HEK293 (cell line): ENCODE measurements around the gene LRP1B.

Experiments used
- CTCF ChIA-PET: fragments of 350-600 bp; formaldehyde crosslinking; extraction: SDS; loops from one replicate; lab custom pipeline; 2021; ENCODE audit warnings: antibody characterized with exemption; lab: Yijun Ruan, JAX
- POLR2A ChIA-PET: fragments of 300-600 bp; formaldehyde crosslinking; extraction: SDS; loops from one replicate; lab custom pipeline; 2020; ENCODE audit warnings: antibody characterized with exemption, inconsistent platforms; lab: Yijun Ruan, JAX
- H3K27ac ChIP-seq: fragments of 200-500 bp; sonication (Bioruptor generic); 2 replicates; pipeline ENCODE4 v1.5.1; 2014; ENCODE audit warnings: low read depth, low read length, control low read depth, inconsistent platforms; ENCODE audit errors: extremely low read depth
- H3K36me3 ChIP-seq, 2 experiments: fragments of 200-500 bp in 1 of 2; sonication (Bioruptor generic) in 1 of 2; 1 replicate in 1 of 2; 2 replicates in 1 of 2; pipeline ENCODE4 v1.5.1; 2014 to 2017; ENCODE audit warnings: inconsistent platforms in 2 of 2, low read length in 2 of 2; ENCODE audit not compliant: control insufficient read depth in 2 of 2, insufficient read depth in 1 of 2
- H3K4me1 ChIP-seq: fragments of 200-500 bp; sonication (Bioruptor generic); 2 replicates; pipeline ENCODE4 v1.5.1; 2014; ENCODE audit warnings: mild to moderate bottlenecking, low read length, inconsistent platforms; ENCODE audit not compliant: control insufficient read depth, insufficient read depth
- H3K4me3 ChIP-seq: 2 replicates; pipeline ENCODE4 v1.5.1; 2011; ENCODE audit warnings: low read depth, mild to moderate bottlenecking, control low read depth, low read length, moderate library complexity
- H3K9me3 ChIP-seq: fragments of 200-500 bp; sonication (Bioruptor generic); 2 replicates; pipeline ENCODE4 v1.5.1; 2014; ENCODE audit warnings: low read depth, low read length, inconsistent platforms; ENCODE audit not compliant: control insufficient read depth, insufficient read depth
- GLI2 ChIP-seq: fragments of 450-650 bp; formaldehyde crosslinking; IDR thresholded peaks from 2 replicates; pipeline ENCODE4; 2017; ENCODE audit warnings: missing biosample characterization, missing genetic modification characterization, low read depth, borderline replicate concordance
- GLI4 ChIP-seq: fragments of 450-650 bp; formaldehyde crosslinking; IDR thresholded peaks from 2 replicates; pipeline ENCODE4 v1.5.1; 2016; ENCODE audit warnings: missing biosample characterization, missing genetic modification characterization
- IKZF3 ChIP-seq: fragments of 450-650 bp; IDR thresholded peaks from 2 replicates; pipeline ENCODE4 v1.5.0; 2018; ENCODE audit warnings: missing biosample characterization, mild to moderate bottlenecking, missing genetic modification characterization, moderate library complexity
- OVOL3 ChIP-seq: fragments of 450-650 bp; formaldehyde crosslinking; IDR thresholded peaks from 2 replicates; pipeline ENCODE4 v1.5.1; 2016; ENCODE audit warnings: missing biosample characterization, missing genetic modification characterization
- PRDM1 ChIP-seq: fragments of 450-650 bp; formaldehyde crosslinking; IDR thresholded peaks from 2 replicates; pipeline ENCODE4; 2016; ENCODE audit warnings: missing biosample characterization, missing genetic modification characterization
- PRDM10 ChIP-seq: fragments of 450-650 bp; formaldehyde crosslinking; IDR thresholded peaks from 2 replicates; pipeline ENCODE4 v1.5.1; 2016; ENCODE audit warnings: missing biosample characterization, missing genetic modification characterization
- REST ChIP-seq: fragments of 450-650 bp; formaldehyde crosslinking; IDR thresholded peaks from 2 replicates; pipeline ENCODE4 v1.5.1; 2016; ENCODE audit warnings: missing biosample characterization, missing genetic modification characterization
- ZBTB11 ChIP-seq: fragments of 450-650 bp; formaldehyde crosslinking; conservative IDR thresholded peaks from 2 replicates; pipeline ENCODE4 v1.5.1; 2016; ENCODE audit warnings: low read depth, missing biosample characterization, missing genetic modification characterization
- ZBTB20 ChIP-seq: fragments of 450-650 bp; formaldehyde crosslinking; IDR thresholded peaks from 2 replicates; pipeline ENCODE4 v1.5.1; 2016; ENCODE audit warnings: missing biosample characterization, missing genetic modification characterization
- ZNF266 ChIP-seq: fragments of 450-650 bp; formaldehyde crosslinking; IDR thresholded peaks from 2 replicates; pipeline ENCODE4 v1.5.1; 2016; ENCODE audit warnings: missing biosample characterization, missing genetic modification characterization, low read depth
- ZNF335 ChIP-seq: fragments of 450-650 bp; formaldehyde crosslinking; conservative IDR thresholded peaks from 2 replicates; pipeline ENCODE4 v1.5.1; 2016; ENCODE audit warnings: missing biosample characterization, missing genetic modification characterization
- ZNF423 ChIP-seq: fragments of 450-650 bp; formaldehyde crosslinking; IDR thresholded peaks from 2 replicates; pipeline ENCODE4 v1.5.1; 2016; ENCODE audit warnings: missing biosample characterization, missing genetic modification characterization
- ZNF558 ChIP-seq: fragments of 450-650 bp; formaldehyde crosslinking; IDR thresholded peaks from 2 replicates; pipeline ENCODE4 v1.5.1; 2016; ENCODE audit warnings: missing biosample characterization, missing genetic modification characterization
- ZNF658 ChIP-seq: fragments of 450-650 bp; formaldehyde crosslinking; IDR thresholded peaks from 2 replicates; pipeline ENCODE4; 2016; ENCODE audit warnings: missing biosample characterization, missing genetic modification characterization
- ZNF692 ChIP-seq: fragments of 450-650 bp; formaldehyde crosslinking; IDR thresholded peaks from 2 replicates; pipeline ENCODE4 v1.5.1; 2016; ENCODE audit warnings: missing biosample characterization, missing genetic modification characterization
- ZNF747 ChIP-seq: fragments of 450-650 bp; formaldehyde crosslinking; IDR thresholded peaks from 2 replicates; pipeline ENCODE4 v1.5.1; 2016; ENCODE audit warnings: missing biosample characterization, missing genetic modification characterization
- ZNF768 ChIP-seq: fragments of 450-650 bp; formaldehyde crosslinking; IDR thresholded peaks from 2 replicates; pipeline ENCODE4 v1.5.1; 2018; ENCODE audit warnings: missing biosample characterization, mild to moderate bottlenecking, missing genetic modification characterization
- ZNF777 ChIP-seq: fragments of 450-650 bp; formaldehyde crosslinking; IDR thresholded peaks from 2 replicates; pipeline ENCODE4 v1.5.1; 2017; ENCODE audit warnings: missing biosample characterization, missing genetic modification characterization, borderline replicate concordance
- ZSCAN23 ChIP-seq: fragments of 450-650 bp; formaldehyde crosslinking; IDR thresholded peaks from 2 replicates; pipeline ENCODE4 v1.5.1; 2016; ENCODE audit warnings: missing biosample characterization, missing genetic modification characterization
- ZSCAN4 ChIP-seq: fragments of 450-650 bp; formaldehyde crosslinking; IDR thresholded peaks from 2 replicates; pipeline ENCODE4 v1.5.1; 2017; ENCODE audit warnings: missing biosample characterization, missing genetic modification characterization

The LRP1B gene

GRCh38 chr2:140851258-140851981, 1279.4 kb downstream of the LRP1B start:
- Histone ChIP-seq H3K4me3 (no peak overlapping the region), H3K9me3 (no peaks in the 10 kb centered on the region), H3K4me1 (no peaks in the 10 kb centered on the region), H3K36me3 (no peaks in the 10 kb centered on the region), H3K27ac (no peak overlapping the region)
- ChIA-PET CTCF (no interaction called here), POLR2A (no interaction called here)
- TF ChIP-seq ZSCAN23 = no peak
- no peak for TF ChIP-seq PRDM1 (tag by site-specific recombination)
- TF ChIP-seq ZNF747 = no peak
- no peak for TF ChIP-seq ZNF777 (tag by site-specific recombination)
- no peak for TF ChIP-seq GLI4
- TF ChIP-seq ZNF692 = no peak
- no peak for TF ChIP-seq ZNF558 (tag by site-specific recombination)
- no peak for TF ChIP-seq REST (tag by site-specific recombination)
- TF ChIP-seq ZBTB11 = no peak
- no peak for TF ChIP-seq ZBTB20 (tag by site-specific recombination)
- no peak for TF ChIP-seq IKZF3 (tag by site-specific recombination)
- no peak for TF ChIP-seq ZNF266 (tag by site-specific recombination)
- TF ChIP-seq ZNF658 (tag by site-specific recombination) = no peak
- no peak for TF ChIP-seq GLI2 (tag by site-specific recombination)

GRCh38 chr2:140843186-140843585, 1287.6 kb downstream of the LRP1B start:
- Histone ChIP-seq H3K4me3 (no peak overlapping the region), H3K4me1 (no peaks in the 10 kb centered on the region), H3K36me3 (no peaks in the 10 kb centered on the region), H3K27ac (no peak overlapping the region), H3K9me3 (no peaks in the 10 kb centered on the region)
- TF ChIP-seq ZNF768 (tag by site-specific recombination) (no peak), OVOL3 (tag by site-specific recombination) (no peak), ZNF423 (tag by site-specific recombination) (no peak), ZNF335 (no peak), ZSCAN4 (no peak), PRDM10 (no peak)
- ChIA-PET POLR2A (no interaction called here), CTCF (no interaction called here)
